WI38 (cell line): ENCODE results near the gene TRIM7.

ENCODE experiments used
- H3K4me3 ChIP-seq: 2 replicates; pipeline ENCODE4 v1.5.1; 2011; ENCODE audit warnings: low read depth, mild to moderate bottlenecking, control low read depth, low read length
- CTCF ChIP-seq: IDR thresholded peaks from 2 replicates; pipeline ENCODE4 v1.5.1; 2012; ENCODE audit warnings: low read depth, mild to moderate bottlenecking, control low read depth, low read length

TRIM7 gene

DNA sequence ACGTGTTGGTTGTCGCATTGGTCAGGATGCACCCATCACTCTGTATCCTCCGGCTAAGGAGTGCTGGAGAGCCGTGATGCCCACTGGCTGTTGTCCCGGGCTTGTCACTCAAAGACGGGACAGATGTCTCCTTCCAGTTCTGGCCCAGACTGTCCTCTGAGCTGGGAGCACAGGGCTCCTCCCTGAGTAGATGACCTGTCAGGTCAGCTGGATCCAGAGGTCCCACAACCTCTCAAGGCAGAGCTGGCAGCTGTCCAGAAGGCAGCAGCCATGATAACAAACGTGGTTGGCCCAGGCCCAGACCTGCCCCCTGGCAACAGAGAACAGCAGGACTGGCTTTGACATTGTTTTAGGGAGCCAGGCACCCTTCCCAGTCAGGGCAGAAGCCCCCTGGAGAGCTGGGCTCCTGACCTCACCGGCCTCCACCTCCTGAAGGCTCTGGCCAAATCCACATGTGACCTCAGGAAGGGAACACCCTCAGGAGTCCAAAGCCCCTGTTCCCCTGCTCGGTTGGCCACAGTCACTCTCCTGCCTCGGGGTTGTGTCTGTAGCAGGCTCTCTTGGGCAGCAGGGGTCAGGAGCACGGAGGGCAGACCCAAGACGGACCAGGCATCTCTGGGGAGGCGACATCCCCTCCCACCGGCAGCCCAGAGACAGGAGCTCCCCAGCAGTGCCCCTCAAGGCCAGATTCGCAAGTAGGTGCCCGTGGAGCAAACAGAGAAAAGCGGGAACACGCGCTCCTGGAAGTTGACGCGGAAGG is 10.3 kb downstream of the TRIM7 start:
- no peak overlapping the region for H3K4me3 ChIP-seq
- TF ChIP-seq CTCF, result no peak

DNA sequence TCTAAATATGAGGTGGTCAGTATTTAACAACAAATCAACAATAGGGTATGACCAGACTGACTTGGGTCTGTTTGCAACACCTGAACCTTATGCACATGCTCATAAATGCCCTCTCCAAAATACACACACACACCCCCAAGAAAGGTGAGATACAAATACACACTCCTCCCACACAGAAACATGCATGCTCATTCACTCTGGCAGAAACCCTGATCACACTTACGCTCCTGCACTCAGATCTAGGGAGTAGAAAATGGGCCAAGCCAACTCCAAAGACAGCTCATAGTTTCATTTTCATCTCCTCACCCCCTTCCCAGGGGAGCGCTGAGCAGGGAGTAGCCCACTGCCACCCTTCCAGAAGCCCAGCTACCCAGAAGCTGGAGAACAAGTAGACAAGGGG is 11.3 kb downstream of the TRIM7 start:
- no peak for TF ChIP-seq CTCF
- H3K4me3 ChIP-seq, result no peak overlapping the region

DNA sequence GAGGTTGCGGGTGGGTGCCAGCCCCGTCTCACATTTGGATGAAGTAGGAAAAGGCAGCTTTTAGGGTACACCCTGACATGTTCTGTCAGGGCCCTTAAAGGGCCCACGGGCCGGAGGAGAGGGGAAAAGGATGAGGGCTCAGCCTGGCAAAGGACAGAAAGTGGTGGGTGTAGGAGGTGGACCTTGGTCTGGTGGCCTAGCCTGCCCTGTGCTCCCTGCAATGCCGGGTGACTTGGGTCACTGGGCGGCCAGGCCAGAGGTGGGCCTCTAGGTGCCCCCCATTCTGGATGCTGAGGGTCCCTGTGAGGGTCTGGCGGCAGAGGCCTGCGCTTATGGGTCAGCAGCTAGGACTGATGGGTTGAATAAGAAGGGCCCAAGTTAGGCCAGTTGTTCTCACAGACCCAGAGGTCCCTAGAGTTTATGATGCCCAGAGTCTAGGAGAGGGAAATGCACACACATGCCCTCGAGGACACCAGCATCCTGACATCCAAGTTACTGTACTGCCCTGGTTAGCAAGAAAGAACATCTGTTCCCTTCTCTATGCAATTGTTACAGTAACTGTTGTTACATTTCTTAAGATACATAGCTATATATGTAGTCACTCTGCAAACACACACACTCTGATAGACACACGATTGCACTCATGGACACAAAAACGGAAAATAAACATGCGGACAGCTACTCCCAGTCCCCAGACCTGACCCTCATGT is 12.5 kb downstream of the TRIM7 start:
- TF ChIP-seq CTCF, result no peak
- H3K4me3 ChIP-seq, result peak overlapping the region; percentile 72

DNA sequence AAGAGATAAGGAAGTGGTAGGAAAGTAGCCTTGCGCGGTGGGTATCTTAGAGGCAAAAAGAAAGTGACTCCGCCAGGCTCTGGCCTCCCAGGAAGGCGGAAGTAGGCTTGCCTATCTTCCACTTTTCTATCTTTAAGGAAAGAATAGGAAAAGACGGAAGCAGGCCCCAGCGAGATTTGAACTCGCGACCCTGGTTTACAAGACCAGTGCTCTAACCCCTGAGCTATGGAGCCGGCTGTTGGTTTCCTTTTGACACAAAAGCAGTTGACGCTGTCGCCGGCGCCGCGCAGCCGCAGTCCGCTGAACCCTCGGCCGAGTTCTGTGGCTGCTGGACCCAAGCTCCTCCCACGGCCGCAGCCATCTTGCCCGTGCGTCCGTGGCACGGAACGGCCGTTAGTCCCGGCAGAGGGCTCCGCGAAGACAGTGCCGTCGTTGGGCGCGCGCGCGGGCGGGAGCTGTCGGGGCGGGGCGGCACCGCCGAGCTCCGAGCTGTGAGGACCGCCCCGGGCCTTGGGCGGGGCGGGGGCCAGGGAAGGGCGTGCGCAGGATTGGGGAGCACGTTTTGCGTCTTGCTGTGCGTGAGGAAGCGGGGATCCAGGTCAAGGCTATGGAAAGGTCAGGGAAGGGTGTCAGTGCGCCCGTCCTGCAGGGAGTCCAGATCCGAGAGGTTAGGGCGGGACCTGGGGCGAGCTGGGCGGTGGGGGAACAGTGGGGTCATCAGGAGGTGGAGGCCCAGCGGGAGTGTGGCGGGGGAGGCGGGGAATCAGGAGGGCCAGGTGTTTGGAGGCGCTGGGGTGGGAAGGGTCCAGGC is 13.3 kb downstream of the TRIM7 start:
- no peak for TF ChIP-seq CTCF

DNA sequence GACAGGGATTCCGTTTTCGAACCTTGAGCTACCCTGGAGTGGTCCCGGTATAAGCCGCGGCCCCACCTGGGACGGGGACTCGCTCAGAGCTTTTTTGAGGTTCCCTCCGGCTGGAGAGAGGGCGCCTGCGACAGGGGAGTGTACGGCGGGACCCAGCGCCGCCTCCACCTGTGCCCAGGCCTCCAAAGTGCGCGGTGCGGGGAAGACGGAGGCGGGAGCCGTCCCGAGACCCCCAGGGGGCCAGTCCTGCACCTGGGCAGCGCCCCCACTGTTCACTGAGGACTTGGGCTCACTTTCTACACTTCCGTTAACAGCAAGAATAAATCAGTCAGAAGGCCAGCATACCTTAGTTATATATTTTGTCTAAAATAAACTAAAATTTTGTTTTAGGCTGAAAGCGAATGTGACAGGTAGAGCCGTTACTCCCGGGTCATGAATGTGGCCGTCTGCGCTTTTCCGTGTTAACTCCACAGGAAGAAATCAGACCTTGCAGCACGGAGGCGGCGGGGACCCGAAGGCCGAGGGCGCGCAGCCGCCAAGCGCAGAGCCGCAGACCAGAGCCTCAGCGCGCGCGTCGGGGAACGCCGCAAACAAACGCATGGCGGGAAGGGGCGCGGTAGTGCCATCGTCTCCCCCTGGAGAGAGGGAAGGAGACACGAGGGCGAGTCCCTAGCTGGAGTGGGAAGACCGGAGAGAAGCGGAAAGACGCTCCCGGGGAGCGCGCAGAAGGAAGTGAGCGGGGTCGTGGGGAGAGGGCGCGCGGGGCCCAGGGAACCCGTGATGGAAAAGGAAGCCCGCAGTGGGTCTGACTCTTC is 14.1 kb downstream of the TRIM7 start:
- no peak for TF ChIP-seq CTCF
- H3K4me3 ChIP-seq, result peak overlapping the region; percentile 82

More for the DNA sequence above, 13.3 kb downstream of the TRIM7 start:
- H3K4me3 ChIP-seq, result peak overlapping the region; percentile 82

DNA sequence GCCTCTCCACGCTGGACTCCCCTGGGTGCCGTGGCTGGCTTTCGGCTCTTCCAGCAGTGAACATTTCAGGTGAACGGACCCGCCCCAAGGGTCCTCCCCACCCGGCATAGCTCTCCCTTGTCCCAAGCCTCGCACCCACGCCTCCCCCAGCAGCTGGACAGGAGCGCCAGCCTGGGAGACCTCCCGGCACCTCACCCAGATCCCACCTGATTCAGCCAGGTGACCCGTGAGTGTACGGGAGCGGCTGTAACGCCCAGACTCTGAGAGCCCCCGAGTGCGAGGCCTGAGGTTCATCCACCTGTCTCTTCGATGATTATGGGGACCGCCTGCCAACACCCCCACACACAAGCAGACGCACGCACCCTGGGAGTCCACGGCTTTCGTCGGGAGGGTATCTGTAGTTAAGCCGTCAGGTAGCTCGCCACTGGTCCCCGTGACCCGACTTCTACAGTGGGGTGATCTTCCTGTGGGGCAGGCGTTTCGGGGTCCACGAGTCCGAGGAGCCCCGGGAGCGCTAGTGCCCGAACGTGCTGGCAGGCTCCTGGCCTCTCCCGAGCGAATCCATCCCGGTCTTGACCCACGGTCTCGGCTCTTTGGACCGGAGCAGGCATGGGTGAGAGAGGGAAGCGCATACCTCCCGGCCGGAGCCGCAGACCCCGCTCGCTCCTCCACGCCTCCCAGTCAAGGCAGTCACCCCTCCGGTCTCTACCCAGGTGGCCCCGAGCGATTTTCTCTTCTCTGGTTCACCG is 14.9 kb downstream of the TRIM7 start:
- H3K4me3 ChIP-seq, result peak overlapping the region; percentile 82
- no peak for TF ChIP-seq CTCF
